K562 (cell line): Measurements from ENCODE around the gene RPTOR. TPM values are rescaled to one million over a fixed set of nuclear protein-coding genes. Genes with fewer than 3 reads are reported as not detected.
A peak's percentile ranks its signal among the peaks of the same experiment; 100 is the strongest.

Experiments used
- ATAC-seq: fragments of 200-7000 bp; cut with Tn5 transposase; 3 replicates; pipeline ENCODE4 v1.9.1; 2020; ENCODE audit warnings: moderate library complexity
- BruUV-seq: library from RNA; stranded (reverse); fragments of 400-500 nt; replicated peaks from 2 replicates; lab custom pipeline; 2021; lab: Mats Ljungman, UMichigan
- CTCF ChIA-PET: fragments of 300-600 bp; formaldehyde crosslinking; extraction: SDS; loops from one replicate; lab custom pipeline; 2021; ENCODE audit warnings: low intra/inter-chr PET ratio; lab: Yijun Ruan, JAX
- POLR2A ChIA-PET: fragments of 300-600, 350-650 bp; sonication (Branson Sonifier 250); formaldehyde crosslinking; extraction: SDS; loops from one replicate; lab custom pipeline; 2021; ENCODE audit warnings: antibody characterized with exemption, inconsistent platforms; lab: Yijun Ruan, JAX
- DNase-seq, 4 experiments: peaks; one replicate each; pipeline versions ENCODE4 v3.0.0 to v3.0.0-alpha.2; 2011 to 2018; ENCODE audit warnings: low spot score in 3 of 4, mixed read lengths in 3 of 4; ENCODE audit errors: extremely low read depth in 1 of 4
- FAIRE-seq: peaks from 2 replicates; lab custom pipeline; 2011; peaks lifted over from hg19 to GRCh38; lab: Jason Lieb, UNC
- H2AFZ ChIP-seq: 2 replicates; pipeline ENCODE4 v1.6.0; 2011; ENCODE audit warnings: low read depth, low read length, control low read depth, inconsistent platforms
- H3K27ac ChIP-seq: fragments of 200-600 bp; 3 replicates; pipeline ENCODE4 v1.8.0; 2011; ENCODE audit warnings: low read depth, mild to moderate bottlenecking, control low read depth, inconsistent platforms, low read length, moderate library complexity, mixed read lengths; ENCODE audit errors: extremely low read depth
- H3K27me3 ChIP-seq, 2 experiments: fragments of 300-600 bp in 1 of 2; 2 replicates in 1 of 2; 3 replicates in 1 of 2; pipeline versions ENCODE4 v1.6.0 to v1.8.0; 2011; ENCODE audit warnings: inconsistent platforms in 2 of 2, low read length in 2 of 2, mild to moderate bottlenecking in 1 of 2, mixed read lengths in 1 of 2, moderate library complexity in 1 of 2; ENCODE audit not compliant: control insufficient read depth in 2 of 2, insufficient read depth in 2 of 2
- H3K36me3 ChIP-seq: fragments of 300-600 bp; 3 replicates; pipeline ENCODE4 v1.8.0; 2011; ENCODE audit warnings: mild to moderate bottlenecking, low read length, inconsistent platforms; ENCODE audit not compliant: control insufficient read depth, insufficient read depth
- H3K4me1 ChIP-seq, 2 experiments: fragments of 200-600 bp in 1 of 2; replicated peaks in 1 of 2; 2 replicates in 1 of 2; 3 replicates in 1 of 2; pipeline versions ENCODE4 v1.5.1 to v1.8.0; 2011; ENCODE audit warnings: inconsistent platforms in 2 of 2, low read length in 2 of 2, mild to moderate bottlenecking in 1 of 2, mixed read lengths in 1 of 2, moderate library complexity in 1 of 2; ENCODE audit not compliant: control insufficient read depth in 2 of 2, insufficient read depth in 2 of 2
- H3K4me2 ChIP-seq: 2 replicates; pipeline ENCODE4 v1.6.1; 2011; ENCODE audit warnings: low read length, control low read depth, inconsistent platforms, mixed read lengths; ENCODE audit not compliant: insufficient read depth
- H3K4me3 ChIP-seq: fragments of 200-600 bp; sonication (generic), shearing (Covaris generic); 2 replicates; pipeline ENCODE4 v1.5.1; 2016; ENCODE audit warnings: control low read depth, inconsistent platforms
- H3K79me2 ChIP-seq: fragments of 200-600 bp; 3 replicates; pipeline ENCODE4 v1.8.0; 2011; ENCODE audit warnings: low read length, inconsistent platforms; ENCODE audit not compliant: control insufficient read depth, insufficient read depth
- H3K9ac ChIP-seq, 2 experiments: 2 replicates each; pipeline versions ENCODE4 v1.6.0 to v1.6.1; 2011; ENCODE audit warnings: low read depth in 2 of 2, low read length in 2 of 2, control low read depth in 1 of 2, inconsistent platforms in 1 of 2, mild to moderate bottlenecking in 1 of 2, mixed read lengths in 1 of 2; ENCODE audit not compliant: insufficient read depth in 1 of 2
- H3K9me1 ChIP-seq: one replicate; pipeline ENCODE4 v1.6.0; 2011; ENCODE audit warnings: inconsistent platforms, mild to moderate bottlenecking, low read length, moderate library complexity; ENCODE audit not compliant: control insufficient read depth, insufficient read depth
- H3K9me3 ChIP-seq: replicated peaks from 2 replicates; pipeline ENCODE4 v1.5.1; 2011; ENCODE audit warnings: low read depth, low read length, inconsistent platforms; ENCODE audit not compliant: control insufficient read depth, insufficient read depth
- H4K20me1 ChIP-seq: replicated peaks from 2 replicates; pipeline ENCODE4 v1.6.1; 2011; ENCODE audit warnings: low read length, inconsistent platforms, mixed read lengths; ENCODE audit not compliant: control insufficient read depth, insufficient read depth
- PCBP1 ChIP-seq: fragments of 200-400 bp; formaldehyde crosslinking; IDR thresholded peaks from 2 replicates; pipeline ENCODE4 v1.6.1; 2018; ENCODE audit warnings: mild to moderate bottlenecking, low read depth, low read length; ENCODE audit not compliant: poor library complexity, severe bottlenecking
- POLR2G ChIP-seq: fragments of 200-400 bp; formaldehyde crosslinking; IDR thresholded peaks from 2 replicates; pipeline ENCODE4 v1.6.1; 2017; ENCODE audit warnings: low read depth, mild to moderate bottlenecking, antibody characterized with exemption, low read length, moderate library complexity
- ZKSCAN8 ChIP-seq: fragments of 200-800 bp; sonication (Bioruptor generic); IDR thresholded peaks from 2 replicates; pipeline ENCODE4 v1.6.1; 2016; ENCODE audit warnings: missing genetic modification characterization, missing compliant biosample characterization
- WGBS: fragments of 100-300 bp; shearing (Covaris generic); methylation state at CpG from one replicate; pipeline ENCODE4 v1.1.6; 2016; ENCODE audit warnings: low coverage, mixed read lengths; ENCODE audit not compliant: insufficient coverage; ENCODE audit errors: missing lambda C conversion rate; 5-methylcytosine and 5-hydroxymethylcytosine counted together
- in situ Hi-C: fragments of 300-500 bp; cut with MboI; formaldehyde crosslinking; loops from 4 replicates; pipeline ENCODE4 v1.15.0; 2018; ENCODE audit warnings: inconsistent platforms, mixed read lengths
- intact Hi-C: fragments of 100-400 bp; cut with micrococcal nuclease; formaldehyde crosslinking; loops from 2 replicates; pipeline ENCODE4 v1.14.2; 2022
- polyA plus RNA-seq, 8 experiments: library from polyadenylated mRNA; depleted of rRNA in 4 of 8; stranded (reverse) in 5 of 8; unstranded in 3 of 8; fragments of >200 nt; fragmentation: Nextera tagmentation in 2 of 8; fragmentation: Illumina TruSeq in 1 of 8; extraction: Ambion mirVana in 2 of 8; extraction: Trizol in 1 of 8; gene quantifications; 2 replicates each; pipeline versions ENCODE4 v1.2.1 to v1.2.3, GENCODE V29; 2011 to 2014; ENCODE audit warnings: inconsistent platforms in 1 of 8, missing spikeins in 1 of 8
- total RNA-seq, 7 experiments: library from RNA; depleted of rRNA in 6 of 7; stranded (reverse); fragments of >200 nt in 6 of 7; fragmentation: Illumina TruSeq in 2 of 7; extraction: Trizol in 2 of 7; gene quantifications; 2 replicates each; pipeline versions ENCODE4 v1.2.1 to v1.2.3, GENCODE V29; 2011 to 2021; ENCODE audit warnings: low replicate concordance in 1 of 7

The RPTOR gene
- total and polyA plus RNA-seq, 9 of the 15 experiments (the other 6 are each of a cell fraction or from before 2014, with no cell fraction given), result 0.24 to 54.1 (median 10.2) TPM

DNA sequence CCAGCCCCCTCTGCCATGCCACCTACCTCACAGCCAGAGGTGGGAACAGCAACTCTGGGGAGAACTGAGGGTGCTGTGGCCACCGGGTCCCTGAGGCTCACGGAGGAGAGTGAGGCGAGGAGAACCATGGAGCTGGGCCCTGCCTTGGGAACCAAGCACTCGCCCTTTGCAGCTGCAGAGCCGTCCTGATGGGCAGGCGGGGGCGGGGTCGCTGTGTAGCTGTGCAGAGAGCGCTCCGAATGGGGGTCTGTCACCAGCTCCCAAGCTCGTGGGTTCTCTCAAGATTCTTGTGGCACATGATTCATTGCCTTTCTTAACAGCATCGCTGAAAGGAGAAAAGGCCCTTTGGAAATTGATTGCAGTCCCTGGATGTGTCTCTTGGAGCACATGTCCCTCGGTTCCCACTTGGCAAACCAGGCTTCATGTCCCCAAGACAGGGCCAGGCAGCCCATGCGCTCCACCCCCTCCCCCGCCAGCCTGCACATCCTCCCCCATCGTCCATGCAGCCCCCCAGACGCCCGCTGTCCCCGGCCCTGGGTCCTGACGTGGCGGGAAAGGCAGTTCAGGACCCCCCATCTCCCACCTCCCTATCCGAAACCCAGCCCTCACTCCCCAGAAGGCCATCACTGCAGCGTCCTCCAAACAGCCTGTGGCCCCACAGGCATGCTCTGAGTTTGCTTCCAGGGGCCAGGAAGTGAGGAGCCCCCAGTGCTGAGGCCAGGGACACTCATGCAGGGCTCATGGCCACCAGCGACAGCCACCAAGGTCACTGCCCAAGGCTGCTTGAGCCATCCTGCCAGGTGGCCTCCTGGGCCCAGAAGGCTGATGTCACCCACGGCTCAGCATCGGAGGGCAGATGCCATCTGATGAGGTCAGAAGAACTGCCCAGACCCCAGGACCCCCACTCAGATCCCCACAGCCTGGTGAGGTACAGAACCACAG is 426.4 kb downstream of the RPTOR start:
- peaks cover 15 to 20% of the 10 kb centered on the region in 2 experiments for H3K27me3 ChIP-seq
- H3K4me1 ChIP-seq, result peaks cover 0 to 44% of the 10 kb centered on the region in 2 experiments; a peak in 4 of 5 replicates
- TF ChIP-seq ZKSCAN8 (CRISPR knock-in tag) (no peak), POLR2G (peak; percentile 8; the same call in 1 of the 2 replicates), PCBP1 (peak; percentile 9)
- peak overlapping the region in 1 of 2 experiments; percentile 71; a peak in 2 of 4 replicates for H3K9ac ChIP-seq
- no peak overlapping the region for H3K27ac ChIP-seq
- DNase-seq, result peak in 1 of 4 experiments; percentile 28
- H3K4me3 ChIP-seq, result no peak overlapping the region
- 3% methylated on average over 14 of the region's 26 CpGs for WGBS
- no peak overlapping the region for H3K4me2 ChIP-seq
- H2AFZ ChIP-seq, result no peak overlapping the region
- no peak for FAIRE-seq
- intact Hi-C loops, result no loop called here
- H3K9me1 ChIP-seq, result no peaks in the 10 kb centered on the region
- no peaks in the 10 kb centered on the region for H4K20me1 ChIP-seq
- H3K9me3 ChIP-seq, result no peaks in the 10 kb centered on the region
- no peaks in the 10 kb centered on the region for H3K79me2 ChIP-seq
- in situ Hi-C loops, result no loop called here
- ChIA-PET CTCF (interaction anchor here (0.6 to 3.0 kb wide), 2 partner anchors 15 to 544 kb away, joined by 3 to 20 read pairs; no protein-coding TSS in a partner anchor), POLR2A (no interaction called here)
- H3K36me3 ChIP-seq, result no peaks in the 10 kb centered on the region
- no TSS peak for BruUV-seq
- no peak for ATAC-seq
